Left ventricle myocardium inferior (tissue), 1 donor: ENCODE measurements around the gene IBA57. TPM values are rescaled to one million over a fixed set of nuclear protein-coding genes. Genes with fewer than 3 reads are reported as not detected.
A peak's percentile ranks its signal among the peaks of the same experiment; 100 is the strongest.

Experiments used
- DNase-seq: peaks from one replicate; pipeline ENCODE4 v3.0.0-alpha.2; 2020
- H3K27ac ChIP-seq: fragments of 200-600 bp; replicated peaks from 2 replicates; pipeline ENCODE4 v1.8.0; 2021
- H3K27me3 ChIP-seq: fragments of 200-600 bp; 2 replicates; pipeline ENCODE4 v1.8.0; 2021; ENCODE audit warnings: low read depth
- H3K36me3 ChIP-seq: fragments of 200-600 bp; 2 replicates; pipeline ENCODE4 v1.8.0; 2021
- H3K4me1 ChIP-seq: fragments of 200-600 bp; 2 replicates; pipeline ENCODE4 v1.8.0; 2021
- H3K4me3 ChIP-seq: fragments of 200-600 bp; 2 replicates; pipeline ENCODE4 v1.8.0; 2021; ENCODE audit warnings: mild to moderate bottlenecking, moderate library complexity
- H3K9me3 ChIP-seq: fragments of 200-600 bp; replicated peaks from 2 replicates; pipeline ENCODE4 v1.8.0; 2021
- CTCF ChIP-seq: fragments of 200-600 bp; IDR thresholded peaks from 2 replicates; pipeline ENCODE4 v1.8.0; 2021; ENCODE audit warnings: antibody characterized with exemption, mild to moderate bottlenecking, borderline replicate concordance
- intact Hi-C: fragments of 100-400 bp; cut with micrococcal nuclease; formaldehyde crosslinking; loops from one replicate; pipeline ENCODE4 v1.11.0; 2022
- total RNA-seq: library from RNA; stranded (reverse); fragmentation: NEBNext Ultra II Directional; extraction: Animal tissue kit (Norgen Biotek cat#: 25700); gene quantifications from one replicate; pipeline ENCODE4 v1.2.1, GENCODE V29; 2021
- donor health status: DM: no; HTN: yes; CAD: no; lungs with severe emphysema.

Gene IBA57
- total RNA-seq, 1 donor from 2014 or later: 15.0 TPM

GRCh38 chr1:228180271-228180958 is 14.8 kb downstream of the IBA57 start:
- TF ChIP-seq CTCF: peak; percentile 35
- peaks cover 23% of the 10 kb centered on the region for H3K4me1 ChIP-seq
- H3K4me3 ChIP-seq: no peak overlapping the region
- no peaks in the 10 kb centered on the region for H3K27me3 ChIP-seq
- no peak overlapping the region for H3K27ac ChIP-seq
- no peak for DNase-seq
- intact Hi-C loops: no loop called here
- no peaks in the 10 kb centered on the region for H3K9me3 ChIP-seq
- H3K36me3 ChIP-seq: peaks cover 3% of the 10 kb centered on the region

- H3K4me3 ChIP-seq: no peak overlapping the region
- H3K9me3 ChIP-seq: no peaks in the 10 kb centered on the region
- peaks cover 16% of the 10 kb centered on the region for H3K4me1 ChIP-seq
- H3K27me3 ChIP-seq: no peaks in the 10 kb centered on the region
- TF ChIP-seq CTCF: no peak
- H3K27ac ChIP-seq: no peak overlapping the region
- no peaks in the 10 kb centered on the region for H3K36me3 ChIP-seq
- intact Hi-C loops: no loop called here
- no peak for DNase-seq
Measured at GRCh38 chr1:228180959-228181644, 15.5 kb downstream of the IBA57 start.

GRCh38 chr1:228181645-228182034 is 16.0 kb downstream of the IBA57 start:
- Histone ChIP-seq H3K27me3 (no peaks in the 10 kb centered on the region), H3K27ac (no peak overlapping the region), H3K4me1 (peaks cover 11% of the 10 kb centered on the region), H3K36me3 (no peaks in the 10 kb centered on the region), H3K9me3 (no peaks in the 10 kb centered on the region), H3K4me3 (no peak overlapping the region)
- intact Hi-C loops: no loop called here
- TF ChIP-seq CTCF: no peak
- DNase-seq: no peak

- intact Hi-C loops: no loop called here
- Histone ChIP-seq H3K27ac (no peak overlapping the region), H3K9me3 (no peaks in the 10 kb centered on the region), H3K4me3 (no peak overlapping the region), H3K4me1 (peaks cover 8% of the 10 kb centered on the region), H3K36me3 (no peaks in the 10 kb centered on the region), H3K27me3 (no peaks in the 10 kb centered on the region)
- TF ChIP-seq CTCF: no peak
- no peak for DNase-seq
Measured at GRCh38 chr1:228182296-228183030, 16.9 kb downstream of the IBA57 start.

- H3K36me3 ChIP-seq: no peaks in the 10 kb centered on the region
- H3K9me3 ChIP-seq: peaks cover 8% of the 10 kb centered on the region
- H3K27me3 ChIP-seq: no peaks in the 10 kb centered on the region
- no peaks in the 10 kb centered on the region for H3K4me1 ChIP-seq
- no peak for TF ChIP-seq CTCF
- no peak overlapping the region for H3K4me3 ChIP-seq
- DNase-seq: no peak
- H3K27ac ChIP-seq: no peak overlapping the region
- intact Hi-C loops: no loop called here
Measured at GRCh38 chr1:228184152-228184551, 18.5 kb downstream of the IBA57 start.
